GM18505 (cell line): Measurements from ENCODE around the gene SYT15.
"Not testable (repeated sequence)": the region's sequence is repeated elsewhere in the genome, so short reads cannot be mapped to it uniquely, and the experiment has no call there.

Experiments
- ATAC-seq: cut with Tn5 transposase; IDR thresholded peaks from one replicate; pipeline ENCODE4 v1.9.1; 2021; ENCODE audit not compliant: unreplicated experiment

The SYT15 gene

GRCh38 chr10:46587546-46587945, 8.6 kb downstream of the SYT15 start:
- not testable (repeated sequence) for ATAC-seq

- not testable (repeated sequence) for ATAC-seq
Observed at GRCh38 chr10:46588221-46588620, 9.3 kb downstream of the SYT15 start.

- ATAC-seq: not testable (repeated sequence)
Observed at GRCh38 chr10:46589589-46589988, 10.7 kb downstream of the SYT15 start.

GRCh38 chr10:46591053-46591452, 12.1 kb downstream of the SYT15 start:
- not testable (repeated sequence) for ATAC-seq

GRCh38 chr10:46593307-46593706, 14.4 kb downstream of the SYT15 start:
- ATAC-seq: not testable (repeated sequence)

GRCh38 chr10:46594453-46595063, 15.6 kb downstream of the SYT15 start:
- ATAC-seq: not testable (repeated sequence)

- not testable (repeated sequence) for ATAC-seq
Observed at GRCh38 chr10:46596570-46596969, 17.6 kb downstream of the SYT15 start.

- peak; percentile 82 for ATAC-seq
Observed at GRCh38 chr10:46597616-46598246, 18.8 kb downstream of the SYT15 start.

- not testable (repeated sequence) for ATAC-seq
Observed at GRCh38 chr10:46600516-46600915, 21.6 kb downstream of the SYT15 start.

GRCh38 chr10:46615540-46615939, 36.6 kb downstream of the SYT15 start:
- not testable (repeated sequence) for ATAC-seq

GRCh38 chr10:46616227-46616626, 37.3 kb downstream of the SYT15 start:
- ATAC-seq: not testable (repeated sequence)

- ATAC-seq: not testable (repeated sequence)
Observed at GRCh38 chr10:46617134-46617533, 38.2 kb downstream of the SYT15 start.

GRCh38 chr10:46617913-46618312, 39.0 kb downstream of the SYT15 start:
- not testable (repeated sequence) for ATAC-seq

- not testable (repeated sequence) for ATAC-seq
Observed at GRCh38 chr10:46623899-46624654, 45.1 kb downstream of the SYT15 start.

GRCh38 chr10:46629805-46630204, 50.9 kb downstream of the SYT15 start:
- ATAC-seq: not testable (repeated sequence)

GRCh38 chr10:46630816-46631215, 51.9 kb downstream of the SYT15 start:
- ATAC-seq: not testable (repeated sequence)

- ATAC-seq: not testable (repeated sequence)
Observed at GRCh38 chr10:46631683-46632082, 52.8 kb downstream of the SYT15 start.

- not testable (repeated sequence) for ATAC-seq
Observed at GRCh38 chr10:46634698-46635097, 55.8 kb downstream of the SYT15 start.

- ATAC-seq: peak; percentile 82
Observed at GRCh38 chr10:46635364-46635959, 56.5 kb downstream of the SYT15 start.

GRCh38 chr10:46640005-46640404, 61.1 kb downstream of the SYT15 start:
- ATAC-seq: not testable (repeated sequence)
